Coronary artery (tissue), 2 donors: ENCODE results near the gene ASXL2.

Source experiments
- DNase-seq: peaks from one replicate; pipeline ENCODE4 v3.0.0-alpha.2; 2017; ENCODE audit warnings: low spot score
- H3K27ac ChIP-seq, 2 donors: fragments of 200-600 bp; sonication (generic); one replicate each; pipeline ENCODE4 v1.5.1; 2016 to 2019
- H3K4me3 ChIP-seq: fragments of 200-600 bp; sonication (generic); 2 replicates; pipeline ENCODE4 v1.5.1; 2016; ENCODE audit warnings: mild to moderate bottlenecking, moderate library complexity
- TF ChIP-seq, protein P1 (sequence below): fragments of 200-600 bp; sonication (generic); IDR thresholded peaks from one replicate; pipeline ENCODE4 v1.5.1; 2019; ENCODE audit warnings: antibody characterized with exemption

The ASXL2 gene

DNA sequence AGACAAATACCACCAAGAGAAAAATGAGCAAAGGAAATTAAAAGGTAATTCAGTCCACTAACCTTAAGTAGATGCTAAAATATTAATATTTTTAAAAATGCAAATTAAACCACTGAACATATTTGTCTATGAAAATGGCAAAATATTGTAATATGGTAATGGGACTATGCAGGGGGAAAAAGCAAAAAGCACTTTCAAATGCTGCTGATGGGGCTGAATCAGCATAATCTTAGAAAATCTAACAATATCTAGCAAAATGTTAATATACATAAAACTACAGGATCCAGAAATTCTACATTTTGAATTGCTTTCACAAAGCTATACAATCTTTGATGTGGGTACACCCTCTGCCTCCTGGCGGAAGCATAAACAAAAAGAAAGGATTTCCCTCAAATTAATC is 118.0 kb downstream of the ASXL2 start:
- TF ChIP-seq, protein P1, sequence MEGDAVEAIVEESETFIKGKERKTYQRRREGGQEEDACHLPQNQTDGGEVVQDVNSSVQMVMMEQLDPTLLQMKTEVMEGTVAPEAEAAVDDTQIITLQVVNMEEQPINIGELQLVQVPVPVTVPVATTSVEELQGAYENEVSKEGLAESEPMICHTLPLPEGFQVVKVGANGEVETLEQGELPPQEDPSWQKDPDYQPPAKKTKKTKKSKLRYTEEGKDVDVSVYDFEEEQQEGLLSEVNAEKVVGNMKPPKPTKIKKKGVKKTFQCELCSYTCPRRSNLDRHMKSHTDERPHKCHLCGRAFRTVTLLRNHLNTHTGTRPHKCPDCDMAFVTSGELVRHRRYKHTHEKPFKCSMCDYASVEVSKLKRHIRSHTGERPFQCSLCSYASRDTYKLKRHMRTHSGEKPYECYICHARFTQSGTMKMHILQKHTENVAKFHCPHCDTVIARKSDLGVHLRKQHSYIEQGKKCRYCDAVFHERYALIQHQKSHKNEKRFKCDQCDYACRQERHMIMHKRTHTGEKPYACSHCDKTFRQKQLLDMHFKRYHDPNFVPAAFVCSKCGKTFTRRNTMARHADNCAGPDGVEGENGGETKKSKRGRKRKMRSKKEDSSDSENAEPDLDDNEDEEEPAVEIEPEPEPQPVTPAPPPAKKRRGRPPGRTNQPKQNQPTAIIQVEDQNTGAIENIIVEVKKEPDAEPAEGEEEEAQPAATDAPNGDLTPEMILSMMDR: no peak
- no peak overlapping the region for H3K27ac ChIP-seq
- no peak overlapping the region for H3K4me3 ChIP-seq
- DNase-seq: no peak

DNA sequence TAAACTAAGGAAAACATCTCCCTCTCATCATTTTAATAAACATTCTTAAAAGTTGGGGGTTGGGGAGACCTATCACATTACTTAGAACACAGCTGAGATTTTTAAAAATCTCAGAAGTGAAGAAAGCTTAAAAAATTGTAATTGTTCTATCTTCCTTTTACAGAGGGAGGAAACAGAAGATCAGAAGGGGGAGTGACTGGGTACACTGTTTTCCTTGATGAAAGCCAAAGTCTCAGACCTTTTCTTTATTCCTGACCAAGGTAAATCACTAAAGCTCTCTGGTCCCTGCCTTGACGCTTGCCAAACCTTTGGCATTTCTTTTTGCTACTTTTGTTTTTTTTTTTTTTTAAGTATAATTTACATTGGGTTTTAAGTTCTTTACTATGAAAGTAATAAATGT is 119.9 kb downstream of the ASXL2 start:
- TF ChIP-seq, protein P1: no peak
- H3K27ac ChIP-seq: no peak overlapping the region
- no peak overlapping the region for H3K4me3 ChIP-seq
- DNase-seq: no peak

DNA sequence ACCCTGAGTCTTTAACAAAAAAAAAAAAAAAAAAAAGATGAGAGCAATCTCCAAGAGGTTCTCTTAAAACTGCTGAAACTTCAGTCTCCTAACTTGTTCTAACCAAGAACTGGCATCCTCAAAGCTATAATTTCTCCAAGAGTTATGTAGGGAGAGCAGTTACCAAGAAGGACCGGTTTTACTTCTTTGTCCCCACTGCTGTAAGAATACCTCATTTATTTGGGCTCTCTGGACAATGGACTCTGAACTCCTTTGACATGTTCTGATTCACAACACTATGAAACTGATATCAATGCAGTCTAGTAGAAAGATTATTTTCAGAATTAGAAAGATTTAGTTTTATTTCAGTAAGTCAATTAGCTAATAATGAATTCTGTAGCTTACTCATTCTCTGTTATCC is 120.4 kb downstream of the ASXL2 start:
- H3K4me3 ChIP-seq: no peak overlapping the region
- DNase-seq: no peak
- TF ChIP-seq, protein P1: no peak

DNA sequence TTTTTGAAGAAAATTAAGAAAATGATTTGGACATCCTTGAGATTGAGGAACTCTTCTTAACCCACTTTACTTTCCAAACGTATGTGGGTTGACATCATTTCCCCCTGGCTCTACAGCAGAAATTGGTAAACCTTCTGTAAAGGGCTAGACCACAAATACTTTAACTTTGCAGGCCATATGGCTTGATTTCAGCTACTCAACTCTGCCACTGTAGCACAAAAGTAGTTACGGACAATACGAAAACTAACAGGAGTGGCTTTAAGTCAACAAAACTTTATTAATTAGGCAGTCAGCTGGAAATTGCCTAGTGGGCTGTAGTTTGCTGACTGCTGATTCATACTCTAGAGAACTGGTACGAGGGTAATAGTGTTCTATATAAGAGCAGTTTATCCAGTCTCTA is 121.8 kb downstream of the ASXL2 start:
- no peak overlapping the region for H3K27ac ChIP-seq
- DNase-seq: no peak
- TF ChIP-seq, protein P1: no peak
- H3K4me3 ChIP-seq: no peak overlapping the region

More for the DNA sequence above, 120.4 kb downstream of the ASXL2 start:
- no peak overlapping the region for H3K27ac ChIP-seq

DNA sequence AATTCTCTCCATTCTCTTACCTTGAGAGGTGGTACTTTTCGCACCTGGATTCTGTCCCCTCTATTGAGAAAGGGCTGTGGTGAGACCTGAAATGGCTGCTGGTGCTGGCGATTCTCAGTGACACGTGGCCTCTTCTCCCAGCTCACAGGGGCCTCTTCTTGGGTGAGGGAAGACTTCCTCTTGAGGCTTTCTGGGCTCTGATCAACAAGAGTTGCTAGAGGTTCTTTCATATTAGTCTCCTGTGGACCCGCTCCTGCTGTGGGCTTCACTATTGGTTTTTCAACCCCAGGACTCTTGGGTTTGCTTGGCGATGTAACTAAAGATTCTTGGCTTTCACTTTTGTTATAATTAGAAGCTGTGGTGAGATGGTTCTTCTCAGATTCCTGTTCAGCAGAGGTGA is 128.6 kb downstream of the ASXL2 start:
- H3K27ac ChIP-seq: no peak overlapping the region
- TF ChIP-seq, protein P1: no peak
- H3K4me3 ChIP-seq: no peak overlapping the region
- no peak for DNase-seq

DNA sequence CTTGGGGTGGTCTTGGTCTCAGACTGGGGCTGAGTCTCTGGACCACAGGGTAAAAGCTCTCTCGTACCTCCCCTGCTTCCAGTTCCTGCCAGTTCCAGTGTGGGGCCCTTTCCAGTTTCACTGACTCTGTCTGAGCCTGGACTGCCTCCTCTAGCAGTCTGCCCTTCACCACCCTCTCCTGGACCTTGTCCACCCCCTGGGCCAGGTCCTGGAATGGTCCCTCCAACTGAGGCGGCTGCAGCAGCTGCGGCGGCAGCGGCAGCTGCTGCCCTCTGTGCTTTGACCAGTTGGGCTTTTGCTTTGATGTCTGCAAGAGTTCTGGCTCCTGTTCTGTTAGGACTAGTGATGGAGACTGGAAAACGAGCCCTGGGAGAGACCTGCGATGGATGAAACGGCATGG is 134.2 kb downstream of the ASXL2 start:
- no peak for DNase-seq
- Histone ChIP-seq H3K27ac (no peak overlapping the region), H3K4me3 (no peak overlapping the region)
- TF ChIP-seq, protein P1: no peak

DNA sequence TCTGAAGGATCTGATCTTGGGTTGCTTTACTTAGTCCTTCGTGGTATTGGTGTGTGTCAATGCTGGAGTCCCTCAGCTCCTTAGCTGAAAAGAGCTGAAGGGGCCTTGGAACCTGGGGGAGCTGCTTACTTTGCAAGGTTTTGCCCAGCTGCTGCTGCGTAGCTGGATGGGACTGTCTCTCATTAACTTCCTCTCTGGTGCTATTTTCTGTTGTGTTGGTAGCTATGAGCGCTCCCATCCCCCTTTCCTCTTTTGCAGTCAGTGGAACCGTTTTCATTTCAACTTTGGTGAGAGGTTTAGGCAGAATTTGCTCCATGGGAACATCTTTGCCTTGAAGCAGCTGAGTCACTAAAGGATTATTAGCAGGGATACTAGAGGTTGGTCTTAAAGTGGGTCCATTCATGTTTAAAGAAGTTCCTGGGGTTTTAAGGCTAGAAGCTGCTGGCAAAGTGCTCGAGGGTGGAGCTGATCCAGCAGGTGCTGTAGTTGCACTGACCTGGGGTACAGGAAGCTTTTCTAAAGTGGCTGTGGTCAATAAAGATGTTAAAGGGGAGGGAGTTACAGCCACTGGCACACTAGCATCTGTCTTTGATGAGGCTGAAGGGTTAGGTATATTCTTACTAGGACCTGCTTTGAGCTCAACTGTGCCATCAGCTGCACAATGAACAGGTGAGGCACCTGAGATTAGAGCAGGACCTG is 135.0 kb downstream of the ASXL2 start:
- no peak overlapping the region for H3K4me3 ChIP-seq
- TF ChIP-seq, protein P1: no peak
- no peak overlapping the region for H3K27ac ChIP-seq
- no peak for DNase-seq
